Ishikawa (cell line): Measurements from ENCODE around the gene PARP1.

Experiments
- CEBPB ChIP-seq: IDR thresholded peaks from 2 replicates; pipeline ENCODE4 v1.6.1; 2012
- CREB1 ChIP-seq: IDR thresholded peaks from 2 replicates; pipeline ENCODE4 v1.6.1; 2012; ENCODE audit warnings: low read depth
- EGR1 ChIP-seq: IDR thresholded peaks from 2 replicates; pipeline ENCODE4 v1.6.1; 2012
- EP300 ChIP-seq: IDR thresholded peaks from 2 replicates; pipeline ENCODE4 v1.6.1; 2012; ENCODE audit warnings: borderline replicate concordance
- FOXM1 ChIP-seq: IDR thresholded peaks from 2 replicates; pipeline ENCODE4 v1.6.1; 2012; ENCODE audit warnings: low read depth, borderline replicate concordance
- RAD21 ChIP-seq: IDR thresholded peaks from 2 replicates; pipeline ENCODE4 v1.6.1; 2012; ENCODE audit warnings: low read depth
- TAF1 ChIP-seq: IDR thresholded peaks from 2 replicates; pipeline ENCODE4 v1.6.1; 2012; ENCODE audit warnings: low read depth, mild to moderate bottlenecking
- TCF12 ChIP-seq: IDR thresholded peaks from 2 replicates; pipeline ENCODE4 v1.6.1; 2012; ENCODE audit warnings: low read depth
- TEAD4 ChIP-seq: IDR thresholded peaks from 2 replicates; pipeline ENCODE4 v1.6.1; 2012
- YY1 ChIP-seq: IDR thresholded peaks from 2 replicates; pipeline ENCODE4 v1.6.1; 2012; ENCODE audit warnings: low read depth
- TF ChIP-seq, protein P1 (sequence below): IDR thresholded peaks from 2 replicates; pipeline ENCODE4 v1.6.1; 2012
- TF ChIP-seq, protein P2 (sequence below): IDR thresholded peaks from 2 replicates; pipeline ENCODE4 v1.6.1; 2012; ENCODE audit warnings: low read depth, mild to moderate bottlenecking
- TF ChIP-seq, protein P3 (sequence below): IDR thresholded peaks from 2 replicates; pipeline ENCODE4 v1.6.1; 2012

DNA sequence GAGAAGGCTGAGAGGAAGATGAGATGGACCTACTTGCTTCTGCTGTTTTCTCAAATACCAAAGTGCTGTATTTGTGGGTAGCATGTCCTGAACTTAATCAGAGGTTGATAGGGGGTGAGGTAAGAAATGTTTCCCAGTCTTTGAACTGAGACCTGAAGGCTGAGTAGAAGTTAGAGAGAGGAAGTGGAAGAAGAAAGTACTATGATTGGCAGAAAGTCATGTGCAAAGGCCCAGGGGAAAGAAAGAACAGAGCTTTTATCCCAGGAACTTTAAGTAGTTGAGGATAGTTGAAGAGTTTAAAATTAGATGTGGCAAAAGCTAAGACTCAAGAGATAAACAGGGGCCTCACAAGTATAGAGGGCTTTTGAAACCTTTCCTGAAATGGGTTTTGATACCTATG is 83.4 kb downstream of the PARP1 start:
- TF ChIP-seq RAD21 (no peak), EP300 (no peak), TAF1 (no peak), TCF12 (no peak), CEBPB (no peak), EGR1 (no peak), TEAD4 (no peak), CREB1 (no peak), FOXM1 (no peak), YY1 (no peak)
- TF ChIP-seq, protein P1, sequence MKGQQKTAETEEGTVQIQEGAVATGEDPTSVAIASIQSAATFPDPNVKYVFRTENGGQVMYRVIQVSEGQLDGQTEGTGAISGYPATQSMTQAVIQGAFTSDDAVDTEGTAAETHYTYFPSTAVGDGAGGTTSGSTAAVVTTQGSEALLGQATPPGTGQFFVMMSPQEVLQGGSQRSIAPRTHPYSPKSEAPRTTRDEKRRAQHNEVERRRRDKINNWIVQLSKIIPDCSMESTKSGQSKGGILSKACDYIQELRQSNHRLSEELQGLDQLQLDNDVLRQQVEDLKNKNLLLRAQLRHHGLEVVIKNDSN = no peak
- TF ChIP-seq, protein P2, sequence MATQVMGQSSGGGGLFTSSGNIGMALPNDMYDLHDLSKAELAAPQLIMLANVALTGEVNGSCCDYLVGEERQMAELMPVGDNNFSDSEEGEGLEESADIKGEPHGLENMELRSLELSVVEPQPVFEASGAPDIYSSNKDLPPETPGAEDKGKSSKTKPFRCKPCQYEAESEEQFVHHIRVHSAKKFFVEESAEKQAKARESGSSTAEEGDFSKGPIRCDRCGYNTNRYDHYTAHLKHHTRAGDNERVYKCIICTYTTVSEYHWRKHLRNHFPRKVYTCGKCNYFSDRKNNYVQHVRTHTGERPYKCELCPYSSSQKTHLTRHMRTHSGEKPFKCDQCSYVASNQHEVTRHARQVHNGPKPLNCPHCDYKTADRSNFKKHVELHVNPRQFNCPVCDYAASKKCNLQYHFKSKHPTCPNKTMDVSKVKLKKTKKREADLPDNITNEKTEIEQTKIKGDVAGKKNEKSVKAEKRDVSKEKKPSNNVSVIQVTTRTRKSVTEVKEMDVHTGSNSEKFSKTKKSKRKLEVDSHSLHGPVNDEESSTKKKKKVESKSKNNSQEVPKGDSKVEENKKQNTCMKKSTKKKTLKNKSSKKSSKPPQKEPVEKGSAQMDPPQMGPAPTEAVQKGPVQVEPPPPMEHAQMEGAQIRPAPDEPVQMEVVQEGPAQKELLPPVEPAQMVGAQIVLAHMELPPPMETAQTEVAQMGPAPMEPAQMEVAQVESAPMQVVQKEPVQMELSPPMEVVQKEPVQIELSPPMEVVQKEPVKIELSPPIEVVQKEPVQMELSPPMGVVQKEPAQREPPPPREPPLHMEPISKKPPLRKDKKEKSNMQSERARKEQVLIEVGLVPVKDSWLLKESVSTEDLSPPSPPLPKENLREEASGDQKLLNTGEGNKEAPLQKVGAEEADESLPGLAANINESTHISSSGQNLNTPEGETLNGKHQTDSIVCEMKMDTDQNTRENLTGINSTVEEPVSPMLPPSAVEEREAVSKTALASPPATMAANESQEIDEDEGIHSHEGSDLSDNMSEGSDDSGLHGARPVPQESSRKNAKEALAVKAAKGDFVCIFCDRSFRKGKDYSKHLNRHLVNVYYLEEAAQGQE = no peak
- TF ChIP-seq, protein P3, sequence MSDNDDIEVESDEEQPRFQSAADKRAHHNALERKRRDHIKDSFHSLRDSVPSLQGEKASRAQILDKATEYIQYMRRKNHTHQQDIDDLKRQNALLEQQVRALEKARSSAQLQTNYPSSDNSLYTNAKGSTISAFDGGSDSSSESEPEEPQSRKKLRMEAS = no peak
